ENCODE measurements around the gene MAGEB4. TPM values are rescaled to one million over a fixed set of nuclear protein-coding genes. Genes with fewer than 3 reads are reported as not detected.

MAGEB4 gene
- total RNA-seq, 1 donor from 2014 or later: not detected

DNA sequence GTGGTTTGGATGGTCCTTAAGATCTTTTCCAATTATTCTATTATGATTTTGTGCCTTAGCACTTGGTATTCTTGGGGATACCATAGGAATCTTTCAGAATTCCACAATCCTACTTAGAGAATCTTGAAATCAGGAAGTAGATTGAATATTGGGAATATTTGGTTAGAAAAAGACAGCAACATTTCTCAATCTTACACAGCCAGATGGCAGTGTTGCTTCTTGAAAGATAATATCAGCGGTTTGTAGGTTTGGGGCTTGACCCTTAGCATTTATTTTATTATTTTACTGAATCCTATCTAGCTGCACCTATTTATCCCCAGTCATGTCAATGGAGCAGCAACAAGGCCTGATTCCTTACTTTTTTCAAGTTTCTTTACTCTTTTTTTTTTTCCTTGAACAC, 33.7 kb downstream of the MAGEB4 start:
- Histone ChIP-seq H3K36me3 (ENCODE audit: control insufficient read depth, insufficient read depth, low read length) (no peaks in the 10 kb centered on the region), H3K4me3 (ENCODE audit: low read depth, low read length) (no peak overlapping the region), H3K27me3 (ENCODE audit: control insufficient read depth, insufficient read depth, low read length) (no peaks in the 10 kb centered on the region)
- peak; percentile 21 for DNase-seq (ENCODE audit: low read depth)
- FAIRE-seq: no peak
- TF ChIP-seq, protein P1, sequence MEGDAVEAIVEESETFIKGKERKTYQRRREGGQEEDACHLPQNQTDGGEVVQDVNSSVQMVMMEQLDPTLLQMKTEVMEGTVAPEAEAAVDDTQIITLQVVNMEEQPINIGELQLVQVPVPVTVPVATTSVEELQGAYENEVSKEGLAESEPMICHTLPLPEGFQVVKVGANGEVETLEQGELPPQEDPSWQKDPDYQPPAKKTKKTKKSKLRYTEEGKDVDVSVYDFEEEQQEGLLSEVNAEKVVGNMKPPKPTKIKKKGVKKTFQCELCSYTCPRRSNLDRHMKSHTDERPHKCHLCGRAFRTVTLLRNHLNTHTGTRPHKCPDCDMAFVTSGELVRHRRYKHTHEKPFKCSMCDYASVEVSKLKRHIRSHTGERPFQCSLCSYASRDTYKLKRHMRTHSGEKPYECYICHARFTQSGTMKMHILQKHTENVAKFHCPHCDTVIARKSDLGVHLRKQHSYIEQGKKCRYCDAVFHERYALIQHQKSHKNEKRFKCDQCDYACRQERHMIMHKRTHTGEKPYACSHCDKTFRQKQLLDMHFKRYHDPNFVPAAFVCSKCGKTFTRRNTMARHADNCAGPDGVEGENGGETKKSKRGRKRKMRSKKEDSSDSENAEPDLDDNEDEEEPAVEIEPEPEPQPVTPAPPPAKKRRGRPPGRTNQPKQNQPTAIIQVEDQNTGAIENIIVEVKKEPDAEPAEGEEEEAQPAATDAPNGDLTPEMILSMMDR (IDR thresholded peaks at IDR 0.05; ENCODE audit: insufficient read depth, low read length, severe bottlenecking): peak; percentile 32

DNA sequence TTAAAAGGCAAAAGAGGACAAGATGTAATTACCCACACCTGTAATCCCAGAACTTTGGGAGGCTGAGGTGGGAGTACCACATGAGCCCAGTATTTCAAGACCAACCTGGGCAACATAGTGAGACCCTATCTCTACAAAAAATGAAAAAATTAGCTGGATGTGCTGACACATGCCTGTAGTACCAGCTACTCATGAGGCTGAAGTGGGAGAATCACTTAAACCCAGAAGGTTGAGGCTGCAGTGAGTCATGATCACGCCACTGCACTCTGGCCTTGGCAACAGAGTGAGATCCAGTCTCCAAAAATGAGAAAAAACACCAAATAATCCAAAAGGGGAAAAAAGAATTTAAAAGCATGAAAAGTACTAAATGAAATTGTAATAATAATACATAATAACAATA, 36.6 kb downstream of the MAGEB4 start:
- DNase-seq (ENCODE audit: low read depth): peak; percentile 47
- FAIRE-seq: no peak
- Histone ChIP-seq H3K4me3 (ENCODE audit: low read depth, low read length) (no peak overlapping the region), H3K27me3 (ENCODE audit: control insufficient read depth, insufficient read depth, low read length) (no peaks in the 10 kb centered on the region), H3K36me3 (ENCODE audit: control insufficient read depth, insufficient read depth, low read length) (no peaks in the 10 kb centered on the region)
- TF ChIP-seq, protein P1 (IDR thresholded peaks at IDR 0.05; ENCODE audit: insufficient read depth, low read length, severe bottlenecking): no peak

DNA sequence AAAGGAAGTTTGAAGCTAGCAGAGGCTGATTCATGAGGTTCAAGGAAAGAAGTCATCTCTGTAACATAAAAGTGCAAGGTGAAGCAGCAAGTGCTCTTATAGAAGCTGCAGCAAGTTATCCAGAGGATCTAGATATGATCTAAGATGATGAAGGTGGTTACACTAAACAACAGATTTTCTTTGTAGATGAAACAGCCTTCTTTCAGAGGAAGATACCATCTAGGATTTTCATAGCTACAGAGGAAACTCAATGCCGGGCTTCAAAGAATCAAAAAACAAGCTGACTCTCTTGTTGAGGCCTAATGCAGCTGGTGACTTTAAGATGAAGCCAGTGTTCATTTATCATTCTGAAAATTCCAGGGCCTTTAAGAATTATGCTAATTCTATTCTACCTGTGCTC, 38.6 kb downstream of the MAGEB4 start:
- DNase-seq (ENCODE audit: low read depth) (no peak), FAIRE-seq (peak; percentile 52)
- Histone ChIP-seq H3K4me3 (ENCODE audit: low read depth, low read length) (no peak overlapping the region), H3K36me3 (ENCODE audit: control insufficient read depth, insufficient read depth, low read length) (no peaks in the 10 kb centered on the region), H3K27me3 (ENCODE audit: control insufficient read depth, insufficient read depth, low read length) (no peaks in the 10 kb centered on the region)
- TF ChIP-seq, protein P1 (IDR thresholded peaks at IDR 0.05; ENCODE audit: insufficient read depth, low read length, severe bottlenecking): no peak

DNA sequence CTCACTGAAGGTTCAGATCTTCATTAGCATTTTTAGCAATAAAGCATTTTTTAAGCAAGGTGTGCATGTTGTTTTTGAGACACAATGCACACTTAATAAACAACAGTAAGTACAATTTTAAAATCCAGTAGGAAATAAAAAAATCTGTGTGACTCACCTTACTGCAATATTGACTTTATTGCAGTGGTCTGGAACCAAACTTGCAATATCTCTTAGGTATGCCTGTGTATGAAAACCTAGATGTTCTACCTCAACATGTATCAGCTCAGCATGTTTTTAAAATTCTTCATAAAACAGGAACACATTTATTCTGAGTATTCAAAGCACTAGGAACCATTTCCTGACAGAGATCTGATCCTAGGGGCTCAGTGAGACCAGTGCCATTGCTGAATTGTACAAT, 40.7 kb downstream of the MAGEB4 start:
- TF ChIP-seq, protein P1 (IDR thresholded peaks at IDR 0.05; ENCODE audit: insufficient read depth, low read length, severe bottlenecking): no peak
- Histone ChIP-seq H3K4me3 (ENCODE audit: low read depth, low read length) (no peak overlapping the region), H3K36me3 (ENCODE audit: control insufficient read depth, insufficient read depth, low read length) (no peaks in the 10 kb centered on the region), H3K27me3 (ENCODE audit: control insufficient read depth, insufficient read depth, low read length) (no peaks in the 10 kb centered on the region)
- DNase-seq (ENCODE audit: low read depth) (peak; percentile 55), FAIRE-seq (no peak)

DNA sequence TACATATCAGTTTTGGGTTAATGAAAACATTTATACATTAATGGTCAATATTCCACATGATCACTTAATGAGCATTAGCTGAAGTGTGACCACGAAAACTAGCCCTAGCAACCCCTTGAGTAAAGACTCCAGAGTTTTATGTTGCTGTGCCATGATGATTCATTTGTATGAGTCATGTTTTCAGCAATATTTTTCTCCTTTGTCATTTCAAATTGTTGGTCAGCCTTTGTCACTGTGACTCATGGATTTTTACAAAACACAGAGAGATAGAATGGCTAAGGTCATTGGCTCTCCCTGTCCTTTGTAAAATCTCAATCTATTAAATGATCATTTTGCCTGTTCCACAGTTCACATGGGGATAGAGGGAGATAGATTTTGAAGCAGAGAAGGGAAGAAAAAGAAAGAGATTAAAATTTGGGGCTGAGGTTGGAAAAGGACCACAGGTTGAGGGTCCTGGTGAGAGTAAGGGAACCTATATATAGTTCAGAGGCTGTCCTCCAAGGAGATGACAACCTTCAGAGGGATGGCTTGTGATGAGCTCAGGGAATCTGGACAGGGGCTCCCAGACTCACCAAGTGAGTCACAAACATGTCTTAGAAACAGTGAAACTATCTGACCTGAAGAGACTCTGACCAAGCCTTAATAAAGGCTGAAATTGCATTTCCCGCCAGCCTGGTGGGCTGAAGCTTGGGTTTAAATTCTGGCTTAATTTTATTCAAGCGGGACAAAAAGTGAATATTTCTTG, 41.8 kb downstream of the MAGEB4 start:
- FAIRE-seq (no peak), DNase-seq (ENCODE audit: low read depth) (peak; percentile 94)
- Histone ChIP-seq H3K4me3 (ENCODE audit: low read depth, low read length) (no peak overlapping the region), H3K36me3 (ENCODE audit: control insufficient read depth, insufficient read depth, low read length) (no peaks in the 10 kb centered on the region), H3K27me3 (ENCODE audit: control insufficient read depth, insufficient read depth, low read length) (no peaks in the 10 kb centered on the region)
- TF ChIP-seq, protein P1 (IDR thresholded peaks at IDR 0.05; ENCODE audit: insufficient read depth, low read length, severe bottlenecking): no peak

Other genes with a start within 250 kb of the MAGEB4 start
- gene MAGEB2, start 26.4 kb upstream of the MAGEB4 start, total RNA-seq: not detected in 2 replicates
- not detected in 2 replicates for gene MAGEB3, start 11.3 kb upstream of the MAGEB4 start, total RNA-seq
- not detected in 2 replicates for gene MAGEB1, start 5.1 kb downstream of the MAGEB4 start, total RNA-seq
- gene NR0B1, start 67.4 kb downstream of the MAGEB4 start, total RNA-seq: 0.26 TPM in 1 of 2 replicates, not detected in the other